Chondrocyte (in vitro differentiated cells): Measurements from ENCODE around the gene ZDHHC7. TPM values are rescaled to one million over a fixed set of nuclear protein-coding genes. Genes with fewer than 3 reads are reported as not detected.

Experiments
- DNase-seq: peaks from one replicate; pipeline ENCODE4 v3.0.0; 2021; ENCODE audit warnings: mixed read lengths, low spot score
- H3K27ac Mint-ChIP-seq: one replicate; pipeline ENCODE4 v1.8.0; 2021; ENCODE audit warnings: mild to moderate bottlenecking, moderate library complexity, mixed read lengths; ENCODE audit not compliant: unreplicated experiment
- H3K27me3 Mint-ChIP-seq: 2 replicates; pipeline ENCODE4 v1.8.0; 2021; ENCODE audit warnings: low read depth, mixed read lengths
- H3K36me3 Mint-ChIP-seq: 2 replicates; pipeline ENCODE4 v1.8.0; 2021; ENCODE audit warnings: low read depth, mixed read lengths
- H3K4me1 Mint-ChIP-seq: 2 replicates; pipeline ENCODE4 v1.8.0; 2021; ENCODE audit warnings: low read depth, mild to moderate bottlenecking, mixed read lengths
- H3K4me3 Mint-ChIP-seq: one replicate; pipeline ENCODE4 v1.8.0; 2021; ENCODE audit warnings: mild to moderate bottlenecking, moderate library complexity, mixed read lengths; ENCODE audit not compliant: unreplicated experiment
- H3K9me3 Mint-ChIP-seq: 2 replicates; pipeline ENCODE4 v1.8.0; 2021; ENCODE audit warnings: low read depth, mixed read lengths
- CTCF ChIP-seq: fragments of 200-600 bp; sonication (generic); IDR thresholded peaks from 2 replicates; pipeline ENCODE4 v1.5.0; 2021; ENCODE audit warnings: antibody characterized with exemption, mild to moderate bottlenecking, moderate library complexity
- total RNA-seq: library from RNA; stranded (reverse); gene quantifications from 3 replicates; pipeline ENCODE4 v1.2.1, GENCODE V29; 2021

The ZDHHC7 gene
- total RNA-seq, 1 donor from 2014 or later, result 50.2 TPM

DNA sequence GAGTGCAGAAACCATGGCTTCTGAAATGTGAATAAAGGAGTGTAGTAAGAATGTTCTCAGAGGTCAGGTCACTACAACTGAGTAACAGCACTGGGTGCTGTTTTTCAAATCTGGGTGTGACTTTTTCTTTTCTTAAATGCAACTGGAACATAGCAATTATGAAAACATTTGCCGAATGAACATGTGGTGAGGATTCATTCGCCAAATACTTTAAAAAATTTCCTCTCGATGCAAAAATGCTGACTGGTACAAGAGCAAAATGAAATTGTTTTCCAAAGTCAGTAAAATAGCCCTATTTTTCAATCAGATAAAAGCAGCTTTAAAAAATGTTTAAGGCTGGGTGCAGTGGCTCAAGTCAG, 18.6 kb downstream of the ZDHHC7 start:
- Mint-ChIP-seq H3K27me3 (no peaks in the 10 kb centered on the region), H3K4me1 (peaks cover 48% of the 10 kb centered on the region), H3K9me3 (no peaks in the 10 kb centered on the region), H3K27ac (peak overlapping the region; percentile 100), H3K4me3 (no peak overlapping the region), H3K36me3 (peaks cover 17% of the 10 kb centered on the region)
- no peak for TF ChIP-seq CTCF
- no peak for DNase-seq

DNA sequence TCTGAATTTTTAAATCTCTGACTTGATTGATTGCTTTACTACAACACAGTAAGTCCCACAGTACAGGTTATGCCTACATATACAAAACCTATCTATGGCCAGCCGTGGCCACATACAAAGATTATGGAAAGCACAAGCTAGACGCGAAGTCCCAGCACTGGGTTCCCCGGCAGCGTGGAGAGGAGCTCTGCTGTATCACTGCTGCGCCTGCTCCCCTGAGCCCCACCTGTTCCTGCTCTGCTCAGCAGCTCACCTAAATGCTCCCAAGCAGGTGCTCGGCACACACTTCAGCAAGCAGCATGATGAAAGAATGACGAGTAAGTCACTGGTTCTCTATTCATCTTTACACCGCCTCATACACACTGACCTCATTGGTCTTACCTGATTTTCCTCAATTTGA, 20.6 kb downstream of the ZDHHC7 start:
- peak; percentile 72 for DNase-seq
- TF ChIP-seq CTCF, result no peak
- H3K4me3 Mint-ChIP-seq, result no peak overlapping the region
- peaks cover 46% of the 10 kb centered on the region for H3K4me1 Mint-ChIP-seq
- H3K27ac Mint-ChIP-seq, result no peak overlapping the region
- H3K27me3 Mint-ChIP-seq, result no peaks in the 10 kb centered on the region
- peaks cover 27% of the 10 kb centered on the region for H3K36me3 Mint-ChIP-seq
- no peaks in the 10 kb centered on the region for H3K9me3 Mint-ChIP-seq

DNA sequence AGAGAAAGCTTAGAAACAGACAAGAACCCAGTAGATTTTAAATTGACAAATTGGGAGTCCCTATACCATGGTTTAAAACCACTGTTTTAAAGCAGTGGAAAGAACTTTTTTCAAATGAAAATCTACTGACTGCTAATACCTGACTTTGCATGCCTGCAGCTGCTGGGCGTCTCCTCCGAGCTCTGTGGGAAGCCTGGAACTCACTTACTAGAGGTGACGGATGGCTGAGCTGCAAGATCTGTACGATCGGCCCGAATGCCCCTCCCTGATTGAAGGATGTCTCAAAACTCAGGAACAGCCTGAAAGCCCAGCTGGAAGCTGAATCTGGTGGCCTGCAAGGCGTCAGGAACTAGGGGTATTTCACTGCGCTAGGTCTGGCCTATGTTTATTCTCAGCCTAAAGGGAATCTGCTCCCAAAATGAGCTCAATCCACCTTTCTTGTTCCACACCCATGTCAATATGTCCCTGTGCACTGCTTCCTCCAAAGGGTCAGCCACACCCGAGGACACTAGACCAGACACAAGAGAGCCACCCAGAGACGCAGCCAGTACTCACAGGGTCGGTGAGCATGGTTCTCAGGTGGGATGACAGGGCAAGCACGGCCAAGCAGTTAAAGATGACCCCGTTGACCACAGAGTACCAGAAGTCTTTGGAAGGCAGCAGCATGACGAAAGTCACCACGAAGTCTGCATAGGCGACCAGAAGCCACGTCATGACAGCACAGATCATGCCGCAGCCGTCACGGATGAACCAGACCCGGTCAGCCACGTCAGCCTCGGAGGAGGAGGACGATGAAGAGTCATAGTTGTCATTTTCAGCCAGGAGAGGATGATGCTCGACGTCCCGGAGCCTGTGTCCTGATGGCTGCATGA, 21.4 kb downstream of the ZDHHC7 start:
- peaks cover 46% of the 10 kb centered on the region for H3K4me1 Mint-ChIP-seq
- peak; percentile 73 for DNase-seq
- H3K27ac Mint-ChIP-seq, result no peak overlapping the region
- no peaks in the 10 kb centered on the region for H3K27me3 Mint-ChIP-seq
- TF ChIP-seq CTCF, result no peak
- peaks cover 28% of the 10 kb centered on the region for H3K36me3 Mint-ChIP-seq
- H3K9me3 Mint-ChIP-seq, result no peaks in the 10 kb centered on the region
- H3K4me3 Mint-ChIP-seq, result no peak overlapping the region

DNA sequence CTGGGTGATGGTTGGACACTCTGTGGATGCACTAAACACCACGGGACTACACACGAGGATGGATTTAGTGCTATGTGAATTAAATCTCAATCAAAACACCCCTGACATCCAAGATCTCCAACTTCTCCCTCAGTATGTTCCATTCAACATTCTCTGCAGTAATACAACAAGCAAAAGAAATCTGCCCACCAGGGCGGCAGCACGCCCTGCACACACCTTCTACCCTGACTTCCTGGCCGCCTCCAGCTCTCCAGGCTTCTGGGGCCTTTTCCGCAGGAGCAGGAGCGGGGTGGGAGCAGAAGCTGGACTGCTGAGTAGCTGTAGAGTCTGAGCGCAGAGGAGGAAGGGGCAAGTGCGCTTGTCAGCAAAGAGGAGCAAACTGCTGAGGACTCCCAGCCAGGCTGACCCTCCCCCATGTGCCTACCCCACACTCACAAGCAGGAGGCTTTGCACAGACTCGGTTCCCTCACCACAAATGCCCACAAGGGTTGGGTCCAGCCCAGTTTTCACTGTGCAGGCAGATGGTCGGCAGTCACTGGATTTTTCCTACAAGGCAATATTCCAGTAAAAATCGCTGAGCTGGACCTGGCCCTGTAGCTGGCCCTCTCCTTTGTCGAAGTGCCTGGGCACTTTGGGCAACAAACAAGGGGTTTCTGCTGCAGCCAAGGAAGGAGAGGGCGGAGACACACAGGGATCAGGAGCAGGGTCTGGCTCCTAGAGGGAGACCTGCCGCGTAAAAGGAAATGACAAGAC, 22.8 kb downstream of the ZDHHC7 start:
- Mint-ChIP-seq H3K4me1 (peaks cover 36% of the 10 kb centered on the region), H3K36me3 (peaks cover 28% of the 10 kb centered on the region), H3K9me3 (no peaks in the 10 kb centered on the region), H3K4me3 (no peak overlapping the region), H3K27me3 (no peaks in the 10 kb centered on the region), H3K27ac (peak overlapping the region; percentile 71)
- TF ChIP-seq CTCF, result no peak
- no peak for DNase-seq

GRCh38 chr16:84986879-84987278, 24.5 kb downstream of the ZDHHC7 start:
- H3K4me1 Mint-ChIP-seq, result peaks cover 23% of the 10 kb centered on the region
- no peak overlapping the region for H3K27ac Mint-ChIP-seq
- no peaks in the 10 kb centered on the region for H3K27me3 Mint-ChIP-seq
- TF ChIP-seq CTCF, result no peak
- no peaks in the 10 kb centered on the region for H3K9me3 Mint-ChIP-seq
- DNase-seq, result no peak
- peaks cover 26% of the 10 kb centered on the region for H3K36me3 Mint-ChIP-seq
- H3K4me3 Mint-ChIP-seq, result no peak overlapping the region
